H9 (cell line): Measurements from ENCODE around the gene TSPAN33. TPM values are rescaled to one million over a fixed set of nuclear protein-coding genes. Genes with fewer than 3 reads are reported as not detected.

Source experiments
- DNase-seq: peaks from one replicate; pipeline ENCODE4 v3.0.0-alpha.2; 2017
- H2AFZ ChIP-seq: one replicate; pipeline ENCODE4 v1.6.1; 2013; ENCODE audit warnings: mild to moderate bottlenecking, low read length, control low read depth, moderate library complexity
- H2AK5ac ChIP-seq: 2 replicates; pipeline ENCODE4 v1.6.1; 2013; ENCODE audit warnings: low read length, control low read depth, mixed read lengths; ENCODE audit not compliant: insufficient read length
- H2BK120ac ChIP-seq: one replicate; pipeline ENCODE4 v1.6.1; 2013; ENCODE audit warnings: low read depth, mild to moderate bottlenecking, low read length, control low read depth, inconsistent platforms; ENCODE audit not compliant: poor library complexity, severe bottlenecking
- H2BK12ac ChIP-seq: 2 replicates; pipeline ENCODE4 v1.6.1; 2013; ENCODE audit warnings: low read length, control low read depth, mixed read lengths, low read depth; ENCODE audit not compliant: insufficient read length
- H2BK15ac ChIP-seq: 2 replicates; pipeline ENCODE4 v1.6.1; 2013; ENCODE audit warnings: low read depth, low read length, control low read depth
- H2BK20ac ChIP-seq: one replicate; pipeline ENCODE4 v1.6.1; 2013; ENCODE audit warnings: low read depth, mild to moderate bottlenecking, low read length, control low read depth, inconsistent platforms; ENCODE audit not compliant: poor library complexity, severe bottlenecking
- H2BK5ac ChIP-seq: 2 replicates; pipeline ENCODE4 v1.6.1; 2013; ENCODE audit warnings: low read length, control low read depth, mixed read lengths; ENCODE audit not compliant: insufficient read length
- H3K14ac ChIP-seq: 2 replicates; pipeline ENCODE4 v1.6.1; 2013; ENCODE audit warnings: low read length, control low read depth; ENCODE audit not compliant: insufficient read depth
- H3K18ac ChIP-seq: 2 replicates; pipeline ENCODE4 v1.6.1; 2013; ENCODE audit warnings: low read depth, mild to moderate bottlenecking, mixed read lengths, low read length, control low read depth; ENCODE audit not compliant: insufficient read length
- H3K23ac ChIP-seq: 2 replicates; pipeline ENCODE4 v1.6.1; 2013; ENCODE audit warnings: low read length, control low read depth, mixed read lengths, low read depth; ENCODE audit not compliant: insufficient read length
- H3K23me2 ChIP-seq: 2 replicates; pipeline ENCODE4 v1.6.1; 2013; ENCODE audit warnings: low read depth, mild to moderate bottlenecking, mixed read lengths, low read length, control low read depth; ENCODE audit not compliant: insufficient read length, poor library complexity, severe bottlenecking
- H3K27ac ChIP-seq: 2 replicates; pipeline ENCODE4 v1.5.1; 2013; ENCODE audit warnings: low read length, control low read depth, mixed read lengths, low read depth; ENCODE audit not compliant: insufficient read length
- H3K27me3 ChIP-seq: 2 replicates; pipeline ENCODE4 v1.6.1; 2013; ENCODE audit warnings: low read length, control low read depth, inconsistent platforms; ENCODE audit not compliant: insufficient read depth
- H3K4ac ChIP-seq: 2 replicates; pipeline ENCODE4 v1.6.1; 2013; ENCODE audit warnings: low read depth, mild to moderate bottlenecking, control low read depth, inconsistent platforms, low read length, moderate library complexity
- H3K4me1 ChIP-seq: 2 replicates; pipeline ENCODE4 v1.6.1; 2013; ENCODE audit warnings: low read length, control low read depth, inconsistent platforms; ENCODE audit not compliant: insufficient read depth
- H3K4me2 ChIP-seq: 2 replicates; pipeline ENCODE4 v1.6.1; 2013; ENCODE audit warnings: low read length, control low read depth, mixed read lengths; ENCODE audit not compliant: insufficient read length, insufficient read depth
- H3K56ac ChIP-seq: 2 replicates; pipeline ENCODE4 v1.6.1; 2013; ENCODE audit warnings: low read depth, mild to moderate bottlenecking, mixed read lengths, low read length, control low read depth; ENCODE audit not compliant: insufficient read length
- H3K79me1 ChIP-seq: 2 replicates; pipeline ENCODE4 v1.6.1; 2013; ENCODE audit warnings: low read depth, mild to moderate bottlenecking, moderate library complexity, low read length, control low read depth, inconsistent platforms; ENCODE audit not compliant: insufficient read depth, poor library complexity, severe bottlenecking
- H3K79me2 ChIP-seq: 2 replicates; pipeline ENCODE4 v1.6.1; 2013; ENCODE audit warnings: low read length, control low read depth, inconsistent platforms; ENCODE audit not compliant: insufficient read depth
- H3K9ac ChIP-seq: 2 replicates; pipeline ENCODE4 v1.6.1; 2013; ENCODE audit warnings: low read length, control low read depth, mixed read lengths; ENCODE audit not compliant: insufficient read length; ENCODE audit errors: extremely low read depth
- H3K9me3 ChIP-seq: one replicate; pipeline ENCODE4 v1.6.1; 2013; ENCODE audit warnings: low read depth, low read length, inconsistent platforms; ENCODE audit not compliant: control insufficient read depth
- H3T11ph ChIP-seq: one replicate; pipeline ENCODE4 v1.6.1; 2013; ENCODE audit warnings: mild to moderate bottlenecking, low read length, control low read depth, inconsistent platforms
- H4K20me1 ChIP-seq: one replicate; pipeline ENCODE4 v1.6.1; 2013; ENCODE audit not compliant: control insufficient read depth, insufficient read length, insufficient read depth
- H4K5ac ChIP-seq: 2 replicates; pipeline ENCODE4 v1.6.1; 2013; ENCODE audit warnings: low read depth, mild to moderate bottlenecking, mixed read lengths, low read length, control low read depth; ENCODE audit not compliant: insufficient read length
- H4K8ac ChIP-seq: replicated peaks from 2 replicates; pipeline ENCODE4 v1.6.1; 2013; ENCODE audit warnings: low read length, control low read depth, mixed read lengths, low read depth; ENCODE audit not compliant: insufficient read length
- H4K91ac ChIP-seq: 2 replicates; pipeline ENCODE4 v1.6.1; 2013; ENCODE audit warnings: low read depth, mild to moderate bottlenecking, moderate library complexity, mixed read lengths, low read length, control low read depth; ENCODE audit not compliant: insufficient read length
- H3K27ac Mint-ChIP-seq, 3 experiments: 2 replicates in 2 of 3; 3 replicates in 1 of 3; pipeline ENCODE4 v1.8.0; 2020 to 2021; ENCODE audit warnings: mixed read lengths in 3 of 3, mild to moderate bottlenecking in 1 of 3, moderate library complexity in 1 of 3
- H3K27me3 Mint-ChIP-seq: 2 replicates; pipeline ENCODE4 v1.8.0; 2021; ENCODE audit warnings: low read depth, mild to moderate bottlenecking, moderate library complexity, mixed read lengths
- H3K36me3 Mint-ChIP-seq, 3 experiments: 2 replicates in 2 of 3; 3 replicates in 1 of 3; pipeline ENCODE4 v1.8.0; 2020 to 2021; ENCODE audit warnings: low read depth in 3 of 3, mixed read lengths in 3 of 3; ENCODE audit not compliant: insufficient read depth in 1 of 3
- H3K4me1 Mint-ChIP-seq, 2 experiments: 2 replicates each; pipeline ENCODE4 v1.8.0; 2020; ENCODE audit warnings: mixed read lengths in 2 of 2
- H3K4me3 Mint-ChIP-seq, 2 experiments: 2 replicates in 1 of 2; 3 replicates in 1 of 2; pipeline ENCODE4 v1.8.0; 2020 to 2021; ENCODE audit warnings: mild to moderate bottlenecking in 2 of 2, mixed read lengths in 2 of 2, moderate library complexity in 1 of 2
- H3K9me3 Mint-ChIP-seq, 2 experiments: 2 replicates in 1 of 2; 3 replicates in 1 of 2; pipeline ENCODE4 v1.8.0; 2020; ENCODE audit warnings: mild to moderate bottlenecking in 2 of 2, mixed read lengths in 2 of 2, moderate library complexity in 1 of 2
- WGBS: extraction: QIAGEN DNeasy Blood & Tissue Kit; methylation state at CpG from one replicate; pipeline ENCODE4 v1.1.7; 2013; ENCODE audit warnings: missing lambda C conversion rate, low lambda C conversion rate, mixed read lengths; ENCODE audit not compliant: insufficient read length; ENCODE audit errors: extremely low coverage; 5-methylcytosine and 5-hydroxymethylcytosine counted together
- total RNA-seq: library from RNA; stranded (reverse); gene quantifications from 2 replicates; pipeline ENCODE4 v1.2.1, GENCODE V29; 2021
- TF ChIP-seq, protein P1 (sequence below): fragments of 200-600 bp; sonication (generic); conservative IDR thresholded peaks from 3 replicates; pipeline ENCODE4 v1.8.0; 2021; ENCODE audit warnings: antibody characterized with exemption, mild to moderate bottlenecking

TSPAN33 gene
- total RNA-seq, 1 experiment from 2014 or later, result 34.7 TPM

DNA sequence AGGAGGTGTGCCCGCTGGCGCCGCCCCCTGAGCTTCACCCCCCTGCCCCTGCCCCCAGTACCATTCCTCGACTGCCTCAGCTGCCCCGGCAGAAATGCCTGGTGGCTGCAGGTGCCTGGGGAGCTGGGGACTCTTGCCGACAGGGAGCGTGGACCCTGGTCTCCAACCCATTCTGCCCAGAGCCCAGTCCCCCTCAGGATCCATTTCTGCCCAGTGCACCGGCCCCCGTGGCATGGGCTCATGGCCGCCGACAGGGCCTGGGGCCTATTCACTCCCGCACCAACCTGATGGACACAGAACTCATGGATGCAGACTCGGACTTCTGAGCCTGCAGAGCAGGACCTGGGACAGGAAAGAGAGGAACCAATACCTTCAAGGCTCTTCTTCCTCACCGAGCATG lies 67.6 kb downstream of the TSPAN33 start:
- DNase-seq, result no peak

More for the DNA sequence above, 67.6 kb downstream of the TSPAN33 start:
- Histone ChIP-seq H3K9ac (no peak overlapping the region), H2BK15ac (no peak overlapping the region), H3K56ac (no peak overlapping the region), H3K27ac (no peak overlapping the region), H3K14ac (no peak overlapping the region), H3K79me1 (no peaks in the 10 kb centered on the region), H2BK20ac (no peak overlapping the region), H3K4ac (no peak overlapping the region), H3K4me2 (no peak overlapping the region), H3T11ph (no peak overlapping the region), H4K8ac (no peak overlapping the region), H3K23ac (no peak overlapping the region), H2AFZ (no peak overlapping the region), H4K91ac (no peak overlapping the region), H4K20me1 (no peaks in the 10 kb centered on the region), H3K18ac (no peak overlapping the region), H3K27me3 (no peaks in the 10 kb centered on the region), H2BK120ac (no peak overlapping the region), H3K79me2 (no peaks in the 10 kb centered on the region), H2BK5ac (no peak overlapping the region), H2AK5ac (no peak overlapping the region), H3K9me3 (no peaks in the 10 kb centered on the region), H3K4me1 (no peaks in the 10 kb centered on the region), H4K5ac (no peak overlapping the region), H3K23me2 (no peaks in the 10 kb centered on the region), H2BK12ac (no peak overlapping the region)
- Mint-ChIP-seq H3K4me3 (no peak overlapping the region), H3K36me3 (peaks cover 27 to 68% (median 67%) of the 10 kb centered on the region in 3 experiments), H3K27ac (no peak overlapping the region), H3K27me3 (no peaks in the 10 kb centered on the region; the same call in 1 of the 2 replicates), H3K9me3 (peaks cover 21 to 26% of the 10 kb centered on the region in 2 experiments), H3K4me1 (peaks cover 4 to 5% of the 10 kb centered on the region in 2 experiments)
- TF ChIP-seq, protein P1, sequence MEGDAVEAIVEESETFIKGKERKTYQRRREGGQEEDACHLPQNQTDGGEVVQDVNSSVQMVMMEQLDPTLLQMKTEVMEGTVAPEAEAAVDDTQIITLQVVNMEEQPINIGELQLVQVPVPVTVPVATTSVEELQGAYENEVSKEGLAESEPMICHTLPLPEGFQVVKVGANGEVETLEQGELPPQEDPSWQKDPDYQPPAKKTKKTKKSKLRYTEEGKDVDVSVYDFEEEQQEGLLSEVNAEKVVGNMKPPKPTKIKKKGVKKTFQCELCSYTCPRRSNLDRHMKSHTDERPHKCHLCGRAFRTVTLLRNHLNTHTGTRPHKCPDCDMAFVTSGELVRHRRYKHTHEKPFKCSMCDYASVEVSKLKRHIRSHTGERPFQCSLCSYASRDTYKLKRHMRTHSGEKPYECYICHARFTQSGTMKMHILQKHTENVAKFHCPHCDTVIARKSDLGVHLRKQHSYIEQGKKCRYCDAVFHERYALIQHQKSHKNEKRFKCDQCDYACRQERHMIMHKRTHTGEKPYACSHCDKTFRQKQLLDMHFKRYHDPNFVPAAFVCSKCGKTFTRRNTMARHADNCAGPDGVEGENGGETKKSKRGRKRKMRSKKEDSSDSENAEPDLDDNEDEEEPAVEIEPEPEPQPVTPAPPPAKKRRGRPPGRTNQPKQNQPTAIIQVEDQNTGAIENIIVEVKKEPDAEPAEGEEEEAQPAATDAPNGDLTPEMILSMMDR, result no peak
- no CpG with 5 or more reads among the region's 14 CpGs for WGBS
